Choroid plexus epithelial cell (primary cell): Measurements from ENCODE around the gene CLASP2.

ENCODE experiments used
- DNase-seq: peaks from one replicate; pipeline ENCODE4 v3.0.0-alpha.2; 2010; ENCODE audit warnings: low read depth
- H3K4me3 ChIP-seq: 2 replicates; pipeline ENCODE4 v1.5.1; 2011; ENCODE audit warnings: low read depth, mild to moderate bottlenecking, control low read depth, low read length, moderate library complexity
- CTCF ChIP-seq: conservative IDR thresholded peaks from 2 replicates; pipeline ENCODE4 v1.5.1; 2011; ENCODE audit warnings: low read depth, mild to moderate bottlenecking, control low read depth, inconsistent platforms, low read length, moderate library complexity

The CLASP2 gene

GRCh38 chr3:33642806-33643205 lies 75.2 kb downstream of the CLASP2 start:
- no peak for TF ChIP-seq CTCF
- no peak overlapping the region for H3K4me3 ChIP-seq
- DNase-seq, result no peak

GRCh38 chr3:33639889-33640288 lies 78.2 kb downstream of the CLASP2 start:
- H3K4me3 ChIP-seq, result no peak overlapping the region
- no peak for TF ChIP-seq CTCF
- no peak for DNase-seq

GRCh38 chr3:33637482-33637881 lies 80.6 kb downstream of the CLASP2 start:
- no peak for DNase-seq
- no peak overlapping the region for H3K4me3 ChIP-seq
- TF ChIP-seq CTCF, result no peak

- no peak overlapping the region for H3K4me3 ChIP-seq
- peak; percentile 89 for DNase-seq
- peak; percentile 67 for TF ChIP-seq CTCF
These were observed 81.8 kb downstream of the CLASP2 start for GRCh38 chr3:33636125-33636850.

GRCh38 chr3:33634262-33634661 lies 83.8 kb downstream of the CLASP2 start:
- DNase-seq, result no peak
- H3K4me3 ChIP-seq, result no peak overlapping the region
- no peak for TF ChIP-seq CTCF

GRCh38 chr3:33629219-33629618 lies 88.8 kb downstream of the CLASP2 start:
- no peak for TF ChIP-seq CTCF
- H3K4me3 ChIP-seq, result no peak overlapping the region
- DNase-seq, result peak; percentile 69

GRCh38 chr3:33624756-33625155 lies 93.3 kb downstream of the CLASP2 start:
- no peak for DNase-seq
- no peak overlapping the region for H3K4me3 ChIP-seq
- TF ChIP-seq CTCF, result no peak
